Measurements from ENCODE around the gene ANKS1A. TPM values are rescaled to one million over a fixed set of nuclear protein-coding genes. Genes with fewer than 3 reads are reported as not detected.

The ANKS1A gene
- total RNA-seq, 2 experiments from 2014 or later = 6.4 to 6.9 TPM

DNA sequence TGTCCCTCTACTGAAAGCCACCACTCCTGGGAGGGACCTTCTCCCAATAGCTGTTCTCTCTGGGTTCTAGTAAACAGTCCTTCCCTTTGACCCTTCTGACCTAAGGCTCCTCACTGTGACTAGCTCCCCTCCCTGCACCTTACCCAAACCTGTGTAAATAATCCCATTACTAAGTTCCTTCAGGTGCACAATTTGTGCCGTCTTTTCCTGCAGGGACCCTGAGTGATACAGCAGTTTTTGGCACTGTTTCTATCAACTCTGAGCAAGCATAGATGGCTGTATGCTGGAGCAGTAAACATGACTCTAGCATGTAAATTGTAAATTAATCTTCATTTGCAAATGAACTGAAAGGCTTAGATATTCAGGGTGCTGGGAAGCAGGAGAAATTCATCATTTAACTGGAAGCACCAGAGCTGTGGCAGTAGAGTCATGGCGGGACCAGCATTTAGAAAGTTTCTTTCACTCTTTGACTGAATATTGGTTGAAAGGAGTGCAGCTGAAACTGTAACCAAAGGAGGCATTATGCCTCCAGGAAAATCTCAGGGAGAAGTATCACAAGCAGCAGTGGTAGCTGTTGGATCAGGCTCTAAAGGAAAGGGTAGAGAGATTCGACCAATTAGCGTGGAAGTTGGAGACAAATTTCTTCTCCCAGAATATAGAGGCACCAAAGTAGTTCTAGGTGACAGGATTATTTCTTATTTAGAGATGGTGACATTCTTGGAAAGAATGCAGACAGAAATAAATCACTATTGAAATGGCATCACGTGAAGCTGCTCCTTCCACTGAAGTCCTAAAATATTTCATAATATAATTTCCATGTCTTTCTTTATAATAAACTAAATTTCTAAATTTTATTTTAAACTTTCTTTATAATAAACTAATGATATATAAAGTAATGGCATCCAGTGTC is 134.3 kb downstream of the ANKS1A start:
- H3K27ac Mint-ChIP-seq = no peak overlapping the region
- ChIA-PET CTCF (no interaction called here), POLR2A (no interaction called here)
- Histone ChIP-seq H3K4me3 (ENCODE audit: low read length) (no peak overlapping the region), H3K4me1 (ENCODE audit: insufficient read depth, low read length) (no peaks in the 10 kb centered on the region), H3K9me3 (ENCODE audit: control insufficient read depth in 1 of 2, insufficient read depth in 1 of 2, low read length in 2 of 2) (no peaks in the 10 kb centered on the region), H3K36me3 (ENCODE audit: insufficient read depth, low read length) (peaks cover 7% of the 10 kb centered on the region), H3K27me3 (ENCODE audit: control insufficient read depth in 1 of 2, insufficient read depth in 2 of 2, low read length in 2 of 2) (no peaks in the 10 kb centered on the region), H3K27ac (ENCODE audit: low read depth in 1 of 2, low read length in 2 of 2) (no peak overlapping the region)
- peaks cover 37% of the 10 kb centered on the region for H3K36me3 Mint-ChIP-seq (ENCODE audit: low read depth)
- ATAC-seq (ENCODE audit: poor library complexity) (no peak), DNase-seq (no peak)
- no peak overlapping the region for H3K4me3 Mint-ChIP-seq
- no peaks in the 10 kb centered on the region for H3K27me3 Mint-ChIP-seq
- H3K9me3 Mint-ChIP-seq = no peaks in the 10 kb centered on the region
- intact Hi-C loops (cut with DNase I, micrococcal nuclease) = no loop called here
- TF ChIP-seq, protein P1, sequence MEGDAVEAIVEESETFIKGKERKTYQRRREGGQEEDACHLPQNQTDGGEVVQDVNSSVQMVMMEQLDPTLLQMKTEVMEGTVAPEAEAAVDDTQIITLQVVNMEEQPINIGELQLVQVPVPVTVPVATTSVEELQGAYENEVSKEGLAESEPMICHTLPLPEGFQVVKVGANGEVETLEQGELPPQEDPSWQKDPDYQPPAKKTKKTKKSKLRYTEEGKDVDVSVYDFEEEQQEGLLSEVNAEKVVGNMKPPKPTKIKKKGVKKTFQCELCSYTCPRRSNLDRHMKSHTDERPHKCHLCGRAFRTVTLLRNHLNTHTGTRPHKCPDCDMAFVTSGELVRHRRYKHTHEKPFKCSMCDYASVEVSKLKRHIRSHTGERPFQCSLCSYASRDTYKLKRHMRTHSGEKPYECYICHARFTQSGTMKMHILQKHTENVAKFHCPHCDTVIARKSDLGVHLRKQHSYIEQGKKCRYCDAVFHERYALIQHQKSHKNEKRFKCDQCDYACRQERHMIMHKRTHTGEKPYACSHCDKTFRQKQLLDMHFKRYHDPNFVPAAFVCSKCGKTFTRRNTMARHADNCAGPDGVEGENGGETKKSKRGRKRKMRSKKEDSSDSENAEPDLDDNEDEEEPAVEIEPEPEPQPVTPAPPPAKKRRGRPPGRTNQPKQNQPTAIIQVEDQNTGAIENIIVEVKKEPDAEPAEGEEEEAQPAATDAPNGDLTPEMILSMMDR (IDR thresholded peaks at IDR 0.05) = no peak
- H3K4me1 Mint-ChIP-seq (ENCODE audit: low read depth) = peaks cover 5% of the 10 kb centered on the region

DNA sequence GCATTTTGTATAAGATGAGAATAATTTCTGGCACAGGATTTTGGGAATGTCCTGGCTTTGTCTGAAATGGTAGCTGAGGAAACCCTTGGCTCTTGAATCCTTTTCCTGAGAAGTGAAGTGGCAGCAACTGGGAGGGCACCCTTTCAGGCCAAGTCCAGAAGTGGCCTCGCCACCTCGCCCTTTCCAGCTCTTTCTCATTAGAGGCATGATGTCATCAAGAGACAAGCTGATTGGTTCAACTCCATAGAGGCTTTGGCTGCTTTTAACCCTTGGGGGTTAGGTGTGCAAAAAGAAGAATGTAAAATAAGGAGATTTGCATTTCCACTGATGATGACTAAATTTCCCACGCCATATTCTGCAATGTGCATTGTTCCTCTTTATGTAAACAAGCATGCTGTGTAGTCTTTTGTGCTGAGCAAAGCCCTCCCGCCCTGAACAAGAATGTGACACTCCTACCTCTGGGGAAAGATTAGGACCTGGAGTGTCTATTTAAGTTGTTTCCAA is 135.5 kb downstream of the ANKS1A start:
- H3K36me3 Mint-ChIP-seq (ENCODE audit: low read depth) = peaks cover 27% of the 10 kb centered on the region
- peaks cover 5% of the 10 kb centered on the region for H3K4me1 Mint-ChIP-seq (ENCODE audit: low read depth)
- TF ChIP-seq, protein P1 (IDR thresholded peaks at IDR 0.05) = no peak
- no peaks in the 10 kb centered on the region for H3K27me3 Mint-ChIP-seq
- no peak overlapping the region for H3K27ac Mint-ChIP-seq
- DNase-seq (peak in 1 of 14 experiments; percentile 11), ATAC-seq (ENCODE audit: poor library complexity) (no peak)
- no peaks in the 10 kb centered on the region for H3K27me3 ChIP-seq (ENCODE audit: control insufficient read depth in 1 of 2, insufficient read depth in 2 of 2, low read length in 2 of 2)
- ChIA-PET POLR2A (no interaction called here), CTCF (no interaction called here)
- H3K9me3 ChIP-seq (ENCODE audit: control insufficient read depth in 1 of 2, insufficient read depth in 1 of 2, low read length in 2 of 2) = no peaks in the 10 kb centered on the region
- no peaks in the 10 kb centered on the region for H3K9me3 Mint-ChIP-seq
- peaks cover 5% of the 10 kb centered on the region for H3K36me3 ChIP-seq (ENCODE audit: insufficient read depth, low read length)
- H3K27ac ChIP-seq (ENCODE audit: low read depth in 1 of 2, low read length in 2 of 2) = no peak overlapping the region
- no peak overlapping the region for H3K4me3 Mint-ChIP-seq
- no peaks in the 10 kb centered on the region for H3K4me1 ChIP-seq (ENCODE audit: insufficient read depth, low read length)
- intact Hi-C loops (cut with DNase I, micrococcal nuclease) = no loop called here
- H3K4me3 ChIP-seq (ENCODE audit: low read length) = no peak overlapping the region

DNA sequence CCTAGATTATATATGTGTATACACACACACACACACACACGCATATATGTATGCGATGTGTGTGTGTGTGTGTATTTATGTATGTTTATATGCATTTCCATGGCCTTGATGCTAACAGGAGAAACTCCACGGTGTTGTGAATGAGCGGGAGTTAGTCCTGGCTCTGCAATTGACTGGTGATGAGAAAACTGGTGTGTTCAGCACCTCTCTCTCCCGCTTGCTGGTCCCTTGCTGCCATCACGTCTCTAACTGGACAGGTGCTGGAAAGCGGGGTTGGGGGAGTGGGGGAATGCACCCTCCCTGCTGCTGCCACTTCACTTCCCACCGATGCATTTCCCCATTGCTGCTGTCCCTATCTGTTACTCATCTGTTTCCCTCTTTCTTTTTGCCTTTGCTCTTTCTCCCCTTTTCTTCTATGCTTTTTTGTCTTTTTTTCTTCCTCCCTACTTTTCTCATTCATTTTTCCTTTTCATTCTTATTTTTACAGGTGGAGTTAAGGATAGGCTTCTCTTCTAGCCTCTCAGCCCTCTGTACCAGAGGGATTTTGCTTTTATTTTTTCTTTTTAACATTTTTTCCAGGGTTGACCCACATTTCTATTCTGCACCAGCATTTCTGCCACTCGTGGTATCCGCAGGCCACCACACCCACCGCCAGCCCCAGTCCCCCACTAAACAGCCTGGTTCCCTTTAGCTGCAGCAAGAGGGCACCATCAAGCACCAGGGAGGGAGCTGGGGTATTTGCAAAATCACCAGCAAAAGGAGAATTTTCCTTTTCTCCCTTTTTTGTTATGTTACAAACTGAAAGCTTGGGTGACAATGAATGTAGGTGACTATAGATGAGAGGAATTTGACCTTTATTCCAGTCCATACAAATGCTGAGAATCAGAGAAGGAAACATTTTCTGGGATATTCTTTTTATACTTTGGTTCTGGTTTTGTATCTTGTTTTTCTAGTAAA is 136.5 kb downstream of the ANKS1A start:
- H3K27ac Mint-ChIP-seq = no peak overlapping the region

More for the DNA sequence above, 136.5 kb downstream of the ANKS1A start:
- Histone ChIP-seq H3K27me3 (ENCODE audit: control insufficient read depth in 1 of 2, insufficient read depth in 2 of 2, low read length in 2 of 2) (no peaks in the 10 kb centered on the region), H3K4me1 (ENCODE audit: insufficient read depth, low read length) (no peaks in the 10 kb centered on the region), H3K27ac (ENCODE audit: low read depth in 1 of 2, low read length in 2 of 2) (no peak overlapping the region), H3K9me3 (ENCODE audit: control insufficient read depth in 1 of 2, insufficient read depth in 1 of 2, low read length in 2 of 2) (no peaks in the 10 kb centered on the region), H3K4me3 (ENCODE audit: low read length) (no peak overlapping the region), H3K36me3 (ENCODE audit: insufficient read depth, low read length) (peaks cover 5% of the 10 kb centered on the region)
- ChIA-PET POLR2A (no interaction called here), CTCF (no interaction called here)
- H3K4me1 Mint-ChIP-seq (ENCODE audit: low read depth) = peaks cover 5% of the 10 kb centered on the region
- peaks cover 28% of the 10 kb centered on the region for H3K36me3 Mint-ChIP-seq (ENCODE audit: low read depth)
- H3K9me3 Mint-ChIP-seq = no peaks in the 10 kb centered on the region
- H3K27me3 Mint-ChIP-seq = no peaks in the 10 kb centered on the region
- DNase-seq (no peak), ATAC-seq (ENCODE audit: poor library complexity) (no peak)
- TF ChIP-seq, protein P1 (IDR thresholded peaks at IDR 0.05) = no peak
- intact Hi-C loops (cut with DNase I, micrococcal nuclease) = no loop called here
- no peak overlapping the region for H3K4me3 Mint-ChIP-seq
